Left renal pelvis (tissue), 4 donors: ENCODE data around the gene THAP4. TPM values are rescaled to one million over a fixed set of nuclear protein-coding genes. Genes with fewer than 3 reads are reported as not detected.

Source experiments
- DNase-seq, 4 donors: peaks; one replicate each; pipeline ENCODE4 v3.0.0-alpha.2; 2013; ENCODE audit warnings: low read depth in 4 of 4, low spot score in 3 of 4
- polyA plus RNA-seq, 4 donors: library from polyadenylated mRNA; unstranded; fragments of 120-200 nt; gene quantifications; one replicate each; pipeline ENCODE4 v1.2.1, GENCODE V29; 2013; ENCODE audit not compliant: insufficient read length in 4 of 4

Gene THAP4
- polyA plus RNA-seq, 4 donors = 34.9 to 68.7 (median 50.6) TPM

- DNase-seq = no peak
These were observed 85.4 kb downstream of the THAP4 start for GRCh38 chr2:241551599-241551997.

- no peak for DNase-seq
These were observed 86.1 kb downstream of the THAP4 start for GRCh38 chr2:241550616-241551580.

- DNase-seq = no peak
These were observed 88.5 kb downstream of the THAP4 start for GRCh38 chr2:241548451-241548835.

GRCh38 chr2:241547781-241548450, 89.0 kb downstream of the THAP4 start:
- no peak for DNase-seq

GRCh38 chr2:241546771-241547498, 90.0 kb downstream of the THAP4 start:
- DNase-seq = no peak

GRCh38 chr2:241545523-241546473, 91.2 kb downstream of the THAP4 start:
- DNase-seq = no peak

GRCh38 chr2:241545106-241545505, 91.9 kb downstream of the THAP4 start:
- no peak for DNase-seq

- no peak for DNase-seq
These were observed 94.7 kb downstream of the THAP4 start for GRCh38 chr2:241542278-241542605.

GRCh38 chr2:241541564-241542277, 95.2 kb downstream of the THAP4 start:
- DNase-seq = no peak

GRCh38 chr2:241540771-241541561, 96.0 kb downstream of the THAP4 start:
- DNase-seq = no peak

- DNase-seq = no peak
These were observed 96.6 kb downstream of the THAP4 start for GRCh38 chr2:241540401-241540770.

GRCh38 chr2:241539616-241540374, 97.2 kb downstream of the THAP4 start:
- DNase-seq = no peak

GRCh38 chr2:241538838-241539615, 97.9 kb downstream of the THAP4 start:
- DNase-seq = no peak

GRCh38 chr2:241535871-241536655, 100.9 kb downstream of the THAP4 start:
- DNase-seq = no peak

- DNase-seq = no peak
These were observed 102.1 kb downstream of the THAP4 start for GRCh38 chr2:241534701-241535375.
